Measurements from ENCODE around the gene UQCRC1. TPM values are rescaled to one million over a fixed set of nuclear protein-coding genes. Genes with fewer than 3 reads are reported as not detected.

Gene UQCRC1
- total RNA-seq, 1 experiment from 2014 or later: 323 TPM

GRCh38 chr3:48656061-48656840, 46.8 kb upstream of the UQCRC1 start (continued):
- TF ChIP-seq, protein P1, sequence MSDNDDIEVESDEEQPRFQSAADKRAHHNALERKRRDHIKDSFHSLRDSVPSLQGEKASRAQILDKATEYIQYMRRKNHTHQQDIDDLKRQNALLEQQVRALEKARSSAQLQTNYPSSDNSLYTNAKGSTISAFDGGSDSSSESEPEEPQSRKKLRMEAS (CRISPR knock-in tag; IDR thresholded peaks at IDR 0.05): peak; percentile 97
- TF ChIP-seq GABPB1 (CRISPR knock-in tag; IDR thresholded peaks at IDR 0.05): no peak
- peak; percentile 26; the same call in 1 of the 2 replicates for TF ChIP-seq CREB1 (CRISPR knock-in tag; IDR thresholded peaks at IDR 0.05)
- TF ChIP-seq, protein P2, sequence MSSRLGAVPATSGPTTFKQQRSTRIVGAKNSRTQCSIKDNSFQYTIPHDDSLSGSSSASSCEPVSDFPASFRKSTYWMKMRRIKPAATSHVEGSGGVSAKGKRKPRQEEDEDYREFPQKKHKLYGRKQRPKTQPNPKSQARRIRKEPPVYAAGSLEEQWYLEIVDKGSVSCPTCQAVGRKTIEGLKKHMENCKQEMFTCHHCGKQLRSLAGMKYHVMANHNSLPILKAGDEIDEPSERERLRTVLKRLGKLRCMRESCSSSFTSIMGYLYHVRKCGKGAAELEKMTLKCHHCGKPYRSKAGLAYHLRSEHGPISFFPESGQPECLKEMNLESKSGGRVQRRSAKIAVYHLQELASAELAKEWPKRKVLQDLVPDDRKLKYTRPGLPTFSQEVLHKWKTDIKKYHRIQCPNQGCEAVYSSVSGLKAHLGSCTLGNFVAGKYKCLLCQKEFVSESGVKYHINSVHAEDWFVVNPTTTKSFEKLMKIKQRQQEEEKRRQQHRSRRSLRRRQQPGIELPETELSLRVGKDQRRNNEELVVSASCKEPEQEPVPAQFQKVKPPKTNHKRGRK (CRISPR knock-in tag; IDR thresholded peaks at IDR 0.05; ENCODE audit: borderline replicate concordance): no peak
- peak; percentile 60; the same call in 1 of the 2 replicates for TF ChIP-seq IRF1 (CRISPR knock-in tag; IDR thresholded peaks at IDR 0.05)
- TF ChIP-seq CTCF (IDR thresholded peaks at IDR 0.05): peak; percentile 47
- TF ChIP-seq TEAD4 (CRISPR knock-in tag; IDR thresholded peaks at IDR 0.05): no peak; the same call in 1 of the 2 replicates
- TF ChIP-seq ZNF121 (CRISPR knock-in tag; IDR thresholded peaks at IDR 0.05): 0 out of 2 replicates have a peak, but pooled peaks have one; percentile 1
- TF ChIP-seq, protein P3, sequence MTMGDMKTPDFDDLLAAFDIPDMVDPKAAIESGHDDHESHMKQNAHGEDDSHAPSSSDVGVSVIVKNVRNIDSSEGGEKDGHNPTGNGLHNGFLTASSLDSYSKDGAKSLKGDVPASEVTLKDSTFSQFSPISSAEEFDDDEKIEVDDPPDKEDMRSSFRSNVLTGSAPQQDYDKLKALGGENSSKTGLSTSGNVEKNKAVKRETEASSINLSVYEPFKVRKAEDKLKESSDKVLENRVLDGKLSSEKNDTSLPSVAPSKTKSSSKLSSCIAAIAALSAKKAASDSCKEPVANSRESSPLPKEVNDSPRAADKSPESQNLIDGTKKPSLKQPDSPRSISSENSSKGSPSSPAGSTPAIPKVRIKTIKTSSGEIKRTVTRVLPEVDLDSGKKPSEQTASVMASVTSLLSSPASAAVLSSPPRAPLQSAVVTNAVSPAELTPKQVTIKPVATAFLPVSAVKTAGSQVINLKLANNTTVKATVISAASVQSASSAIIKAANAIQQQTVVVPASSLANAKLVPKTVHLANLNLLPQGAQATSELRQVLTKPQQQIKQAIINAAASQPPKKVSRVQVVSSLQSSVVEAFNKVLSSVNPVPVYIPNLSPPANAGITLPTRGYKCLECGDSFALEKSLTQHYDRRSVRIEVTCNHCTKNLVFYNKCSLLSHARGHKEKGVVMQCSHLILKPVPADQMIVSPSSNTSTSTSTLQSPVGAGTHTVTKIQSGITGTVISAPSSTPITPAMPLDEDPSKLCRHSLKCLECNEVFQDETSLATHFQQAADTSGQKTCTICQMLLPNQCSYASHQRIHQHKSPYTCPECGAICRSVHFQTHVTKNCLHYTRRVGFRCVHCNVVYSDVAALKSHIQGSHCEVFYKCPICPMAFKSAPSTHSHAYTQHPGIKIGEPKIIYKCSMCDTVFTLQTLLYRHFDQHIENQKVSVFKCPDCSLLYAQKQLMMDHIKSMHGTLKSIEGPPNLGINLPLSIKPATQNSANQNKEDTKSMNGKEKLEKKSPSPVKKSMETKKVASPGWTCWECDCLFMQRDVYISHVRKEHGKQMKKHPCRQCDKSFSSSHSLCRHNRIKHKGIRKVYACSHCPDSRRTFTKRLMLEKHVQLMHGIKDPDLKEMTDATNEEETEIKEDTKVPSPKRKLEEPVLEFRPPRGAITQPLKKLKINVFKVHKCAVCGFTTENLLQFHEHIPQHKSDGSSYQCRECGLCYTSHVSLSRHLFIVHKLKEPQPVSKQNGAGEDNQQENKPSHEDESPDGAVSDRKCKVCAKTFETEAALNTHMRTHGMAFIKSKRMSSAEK (CRISPR knock-in tag; IDR thresholded peaks at IDR 0.05; ENCODE audit: borderline replicate concordance): no peak
- no peak for TF ChIP-seq CBFB (CRISPR knock-in tag; IDR thresholded peaks at IDR 0.05; ENCODE audit: low read depth)
- TF ChIP-seq, protein P4, sequence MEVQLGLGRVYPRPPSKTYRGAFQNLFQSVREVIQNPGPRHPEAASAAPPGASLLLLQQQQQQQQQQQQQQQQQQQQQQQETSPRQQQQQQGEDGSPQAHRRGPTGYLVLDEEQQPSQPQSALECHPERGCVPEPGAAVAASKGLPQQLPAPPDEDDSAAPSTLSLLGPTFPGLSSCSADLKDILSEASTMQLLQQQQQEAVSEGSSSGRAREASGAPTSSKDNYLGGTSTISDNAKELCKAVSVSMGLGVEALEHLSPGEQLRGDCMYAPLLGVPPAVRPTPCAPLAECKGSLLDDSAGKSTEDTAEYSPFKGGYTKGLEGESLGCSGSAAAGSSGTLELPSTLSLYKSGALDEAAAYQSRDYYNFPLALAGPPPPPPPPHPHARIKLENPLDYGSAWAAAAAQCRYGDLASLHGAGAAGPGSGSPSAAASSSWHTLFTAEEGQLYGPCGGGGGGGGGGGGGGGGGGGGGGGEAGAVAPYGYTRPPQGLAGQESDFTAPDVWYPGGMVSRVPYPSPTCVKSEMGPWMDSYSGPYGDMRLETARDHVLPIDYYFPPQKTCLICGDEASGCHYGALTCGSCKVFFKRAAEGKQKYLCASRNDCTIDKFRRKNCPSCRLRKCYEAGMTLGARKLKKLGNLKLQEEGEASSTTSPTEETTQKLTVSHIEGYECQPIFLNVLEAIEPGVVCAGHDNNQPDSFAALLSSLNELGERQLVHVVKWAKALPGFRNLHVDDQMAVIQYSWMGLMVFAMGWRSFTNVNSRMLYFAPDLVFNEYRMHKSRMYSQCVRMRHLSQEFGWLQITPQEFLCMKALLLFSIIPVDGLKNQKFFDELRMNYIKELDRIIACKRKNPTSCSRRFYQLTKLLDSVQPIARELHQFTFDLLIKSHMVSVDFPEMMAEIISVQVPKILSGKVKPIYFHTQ (CRISPR knock-in tag; IDR thresholded peaks at IDR 0.05): no peak
- peak; percentile 75; the same call in 1 of the 2 replicates for TF ChIP-seq JUN (CRISPR knock-in tag; IDR thresholded peaks at IDR 0.05)
- TF ChIP-seq PRRX2 (CRISPR knock-in tag; IDR thresholded peaks at IDR 0.05): no peak
- peak; percentile 82; the same call in 1 of the 2 replicates for TF ChIP-seq ZNF232 (CRISPR knock-in tag; IDR thresholded peaks at IDR 0.05)
- TF ChIP-seq CREM (CRISPR knock-in tag; IDR thresholded peaks at IDR 0.05): 0 out of 2 replicates have a peak, but pooled peaks have one; percentile 40
- TF ChIP-seq SMAD3 (CRISPR knock-in tag; IDR thresholded peaks at IDR 0.05; ENCODE audit: borderline replicate concordance): peak; percentile 72; the same call in 1 of the 2 replicates
- TF ChIP-seq ZNF263 (CRISPR knock-in tag; IDR thresholded peaks at IDR 0.05; ENCODE audit: low read depth): no peak
- TF ChIP-seq, protein P5, sequence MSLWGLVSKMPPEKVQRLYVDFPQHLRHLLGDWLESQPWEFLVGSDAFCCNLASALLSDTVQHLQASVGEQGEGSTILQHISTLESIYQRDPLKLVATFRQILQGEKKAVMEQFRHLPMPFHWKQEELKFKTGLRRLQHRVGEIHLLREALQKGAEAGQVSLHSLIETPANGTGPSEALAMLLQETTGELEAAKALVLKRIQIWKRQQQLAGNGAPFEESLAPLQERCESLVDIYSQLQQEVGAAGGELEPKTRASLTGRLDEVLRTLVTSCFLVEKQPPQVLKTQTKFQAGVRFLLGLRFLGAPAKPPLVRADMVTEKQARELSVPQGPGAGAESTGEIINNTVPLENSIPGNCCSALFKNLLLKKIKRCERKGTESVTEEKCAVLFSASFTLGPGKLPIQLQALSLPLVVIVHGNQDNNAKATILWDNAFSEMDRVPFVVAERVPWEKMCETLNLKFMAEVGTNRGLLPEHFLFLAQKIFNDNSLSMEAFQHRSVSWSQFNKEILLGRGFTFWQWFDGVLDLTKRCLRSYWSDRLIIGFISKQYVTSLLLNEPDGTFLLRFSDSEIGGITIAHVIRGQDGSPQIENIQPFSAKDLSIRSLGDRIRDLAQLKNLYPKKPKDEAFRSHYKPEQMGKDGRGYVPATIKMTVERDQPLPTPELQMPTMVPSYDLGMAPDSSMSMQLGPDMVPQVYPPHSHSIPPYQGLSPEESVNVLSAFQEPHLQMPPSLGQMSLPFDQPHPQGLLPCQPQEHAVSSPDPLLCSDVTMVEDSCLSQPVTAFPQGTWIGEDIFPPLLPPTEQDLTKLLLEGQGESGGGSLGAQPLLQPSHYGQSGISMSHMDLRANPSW (CRISPR knock-in tag; conservative IDR thresholded peaks at IDR 0.05; ENCODE audit: low read depth): no peak
- TF ChIP-seq, protein P6, sequence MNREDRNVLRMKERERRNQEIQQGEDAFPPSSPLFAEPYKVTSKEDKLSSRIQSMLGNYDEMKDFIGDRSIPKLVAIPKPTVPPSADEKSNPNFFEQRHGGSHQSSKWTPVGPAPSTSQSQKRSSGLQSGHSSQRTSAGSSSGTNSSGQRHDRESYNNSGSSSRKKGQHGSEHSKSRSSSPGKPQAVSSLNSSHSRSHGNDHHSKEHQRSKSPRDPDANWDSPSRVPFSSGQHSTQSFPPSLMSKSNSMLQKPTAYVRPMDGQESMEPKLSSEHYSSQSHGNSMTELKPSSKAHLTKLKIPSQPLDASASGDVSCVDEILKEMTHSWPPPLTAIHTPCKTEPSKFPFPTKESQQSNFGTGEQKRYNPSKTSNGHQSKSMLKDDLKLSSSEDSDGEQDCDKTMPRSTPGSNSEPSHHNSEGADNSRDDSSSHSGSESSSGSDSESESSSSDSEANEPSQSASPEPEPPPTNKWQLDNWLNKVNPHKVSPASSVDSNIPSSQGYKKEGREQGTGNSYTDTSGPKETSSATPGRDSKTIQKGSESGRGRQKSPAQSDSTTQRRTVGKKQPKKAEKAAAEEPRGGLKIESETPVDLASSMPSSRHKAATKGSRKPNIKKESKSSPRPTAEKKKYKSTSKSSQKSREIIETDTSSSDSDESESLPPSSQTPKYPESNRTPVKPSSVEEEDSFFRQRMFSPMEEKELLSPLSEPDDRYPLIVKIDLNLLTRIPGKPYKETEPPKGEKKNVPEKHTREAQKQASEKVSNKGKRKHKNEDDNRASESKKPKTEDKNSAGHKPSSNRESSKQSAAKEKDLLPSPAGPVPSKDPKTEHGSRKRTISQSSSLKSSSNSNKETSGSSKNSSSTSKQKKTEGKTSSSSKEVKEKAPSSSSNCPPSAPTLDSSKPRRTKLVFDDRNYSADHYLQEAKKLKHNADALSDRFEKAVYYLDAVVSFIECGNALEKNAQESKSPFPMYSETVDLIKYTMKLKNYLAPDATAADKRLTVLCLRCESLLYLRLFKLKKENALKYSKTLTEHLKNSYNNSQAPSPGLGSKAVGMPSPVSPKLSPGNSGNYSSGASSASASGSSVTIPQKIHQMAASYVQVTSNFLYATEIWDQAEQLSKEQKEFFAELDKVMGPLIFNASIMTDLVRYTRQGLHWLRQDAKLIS (CRISPR knock-in tag; IDR thresholded peaks at IDR 0.05; ENCODE audit: borderline replicate concordance): no peak

All from WTC11 (cell line).